GM19023 (cell line): ENCODE data around the gene RGS7.
"Not testable (repeated sequence)": the region's sequence is repeated elsewhere in the genome, so short reads cannot be mapped to it uniquely, and the experiment has no call there.

ENCODE experiments used
- ATAC-seq: cut with Tn5 transposase; IDR thresholded peaks from one replicate; pipeline ENCODE4 v1.9.1; 2021; ENCODE audit warnings: mild to moderate bottlenecking, moderate library complexity; ENCODE audit not compliant: unreplicated experiment

RGS7 gene

GRCh38 chr1:240804475-240804874, 552.5 kb downstream of the RGS7 start:
- no peak for ATAC-seq

DNA sequence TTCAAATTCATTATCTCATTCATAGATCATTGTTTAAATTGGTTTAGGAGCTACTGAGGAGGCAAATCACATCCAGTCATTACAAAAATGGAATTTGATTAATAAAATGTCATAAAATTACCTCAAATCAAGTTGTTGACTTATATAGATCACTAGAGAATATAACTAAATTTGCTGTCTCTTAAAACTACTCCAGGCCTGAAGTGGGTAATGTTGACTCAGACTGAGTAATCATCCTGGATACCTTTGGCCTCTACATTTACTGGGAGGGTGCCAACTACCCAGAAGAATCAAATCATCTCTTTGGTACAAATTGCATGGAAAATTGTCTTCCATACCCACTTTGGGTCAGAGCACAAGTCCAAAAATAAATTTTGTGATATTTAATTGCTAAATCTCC, 553.9 kb downstream of the RGS7 start:
- no peak for ATAC-seq

DNA sequence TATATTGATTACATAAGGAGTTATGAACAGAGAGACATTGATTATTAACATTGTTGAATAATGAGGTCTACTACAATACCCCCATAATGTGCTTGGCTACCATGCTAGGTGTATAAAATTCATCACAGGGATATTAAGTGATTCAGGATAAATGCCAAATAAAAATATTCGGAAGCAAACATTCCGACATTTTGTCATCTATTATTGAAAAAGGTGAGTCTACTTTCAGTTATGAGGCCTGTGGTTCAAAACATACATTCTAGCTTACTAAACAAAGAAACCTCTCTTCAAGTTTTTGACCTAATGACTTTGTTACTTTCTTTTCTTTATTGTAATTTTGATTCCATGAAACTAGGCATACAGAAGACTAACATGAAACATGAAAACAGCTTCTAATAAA, 554.7 kb downstream of the RGS7 start:
- no peak for ATAC-seq

DNA sequence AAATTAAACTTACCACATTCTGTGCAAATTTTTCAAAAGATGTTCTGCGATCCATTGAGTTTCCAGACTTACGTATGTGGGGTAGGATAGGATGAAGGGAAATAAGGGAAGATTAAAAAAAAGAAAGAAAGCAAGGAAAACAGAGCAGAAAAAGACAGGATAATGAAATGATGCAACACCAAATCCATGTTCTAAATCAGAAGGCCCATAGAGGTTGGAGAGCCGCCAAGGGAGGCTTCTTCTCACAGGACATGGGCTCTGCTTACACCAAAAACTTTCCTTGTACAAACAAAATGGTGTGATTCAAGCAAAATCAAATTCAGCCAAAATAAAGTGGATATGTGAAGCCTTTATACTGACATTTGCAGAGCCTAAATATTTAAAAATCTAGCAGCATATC, 555.6 kb downstream of the RGS7 start:
- no peak for ATAC-seq

GRCh38 chr1:240800291-240800690, 556.7 kb downstream of the RGS7 start:
- ATAC-seq = no peak

GRCh38 chr1:240797050-240797449, 560.0 kb downstream of the RGS7 start:
- no peak for ATAC-seq

DNA sequence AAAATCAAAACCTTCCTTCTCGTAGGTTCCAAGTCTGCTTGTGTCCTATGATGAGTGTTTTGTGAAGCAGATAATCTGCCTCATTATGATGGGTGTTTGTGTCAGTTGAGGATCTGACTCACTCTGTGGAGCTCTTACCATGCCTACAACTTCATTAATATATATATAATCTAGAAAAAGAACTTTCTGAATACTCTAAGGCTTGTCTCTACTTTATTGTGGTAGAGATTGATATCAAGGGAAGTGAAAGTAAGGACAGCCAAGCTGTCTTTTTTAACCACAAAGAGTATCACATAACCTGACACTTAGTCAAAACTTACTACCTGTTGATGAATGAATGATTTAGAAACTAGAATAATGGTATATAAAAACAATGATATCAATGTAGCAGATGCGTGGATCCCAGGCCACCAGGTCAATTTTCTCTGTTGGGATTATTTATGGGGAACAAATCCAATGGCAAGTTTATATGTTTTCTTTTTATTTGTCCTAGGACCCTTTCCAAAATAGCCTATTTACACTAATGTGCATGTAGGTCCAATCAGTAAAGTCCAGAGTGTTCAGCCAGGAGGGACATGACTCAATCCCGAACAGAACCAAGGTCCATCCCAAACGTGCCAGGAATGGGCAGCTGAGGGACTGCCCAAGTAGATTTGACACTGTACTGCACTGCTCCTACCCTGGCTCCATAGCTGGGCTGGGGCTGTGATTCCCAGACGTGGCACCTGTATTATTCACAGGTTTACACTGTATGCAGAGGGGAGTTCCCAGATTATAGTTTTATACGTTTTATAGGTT, 562.8 kb downstream of the RGS7 start:
- no peak for ATAC-seq

GRCh38 chr1:240792915-240793529, 564.0 kb downstream of the RGS7 start:
- ATAC-seq = no peak

- ATAC-seq = no peak
Measured at GRCh38 chr1:240790856-240791255, 566.1 kb downstream of the RGS7 start.

DNA sequence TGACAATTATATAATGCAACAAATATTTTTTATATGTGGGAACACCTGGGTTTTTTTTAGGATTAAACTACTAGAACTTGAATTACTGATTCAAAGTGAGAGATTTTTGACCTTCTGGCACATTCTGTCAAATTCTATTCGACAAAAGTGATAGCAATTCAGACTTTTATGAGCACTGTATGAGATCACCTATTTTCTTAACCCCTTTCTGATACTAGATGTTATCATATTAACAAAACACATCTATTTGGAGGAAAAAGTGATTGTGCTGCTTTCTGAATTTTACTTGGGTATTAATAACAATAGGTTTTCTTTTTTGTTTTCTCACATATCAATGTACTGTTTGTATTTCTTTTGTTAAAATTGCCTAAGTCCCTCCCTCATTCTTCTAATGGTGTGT, 570.1 kb downstream of the RGS7 start:
- ATAC-seq = no peak

GRCh38 chr1:240784776-240785175, 572.2 kb downstream of the RGS7 start:
- ATAC-seq = no peak

- ATAC-seq = not testable (repeated sequence)
Measured at GRCh38 chr1:240783728-240784137, 573.3 kb downstream of the RGS7 start.

DNA sequence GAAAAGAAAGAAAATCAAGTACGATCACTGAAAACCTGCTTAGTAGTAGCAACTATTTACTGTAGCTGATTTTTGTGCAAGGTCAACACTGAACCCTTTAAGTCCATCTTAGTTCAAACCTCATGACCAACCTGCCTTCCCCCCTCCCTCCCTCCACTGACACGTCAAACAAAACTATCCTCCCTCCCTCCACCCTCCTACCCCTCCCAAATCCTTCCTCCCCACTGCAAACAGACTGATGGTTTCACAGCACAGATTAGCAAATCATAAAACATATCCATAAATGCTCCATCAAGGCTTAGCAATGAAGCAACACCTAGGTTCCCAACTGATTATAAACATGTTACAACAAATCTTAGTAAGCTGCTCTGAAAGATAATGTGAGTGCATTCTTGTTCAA, 580.8 kb downstream of the RGS7 start:
- no peak for ATAC-seq

GRCh38 chr1:240772131-240772530, 584.9 kb downstream of the RGS7 start:
- ATAC-seq = no peak

DNA sequence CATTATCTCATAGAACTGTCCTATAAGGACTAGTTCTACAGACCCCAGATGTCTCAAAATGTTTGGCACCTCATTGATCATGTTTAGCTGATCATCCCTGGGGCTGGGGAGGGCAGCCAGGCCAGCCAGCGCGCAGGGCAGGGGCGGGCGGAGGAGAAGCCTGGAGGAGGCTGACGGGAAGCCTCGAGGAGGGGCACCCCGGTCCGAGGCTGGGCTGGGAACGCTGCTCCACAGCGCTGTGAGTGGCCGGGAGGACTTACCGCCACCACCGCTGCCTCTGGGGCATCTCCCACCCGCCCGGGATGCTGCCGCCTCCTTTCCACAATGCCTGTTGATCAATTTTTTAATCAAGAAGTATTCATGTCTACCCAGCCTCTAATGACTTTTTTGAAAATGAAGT, 585.6 kb downstream of the RGS7 start:
- ATAC-seq = no peak

- no peak for ATAC-seq
Measured at GRCh38 chr1:240768979-240769378, 588.0 kb downstream of the RGS7 start.

DNA sequence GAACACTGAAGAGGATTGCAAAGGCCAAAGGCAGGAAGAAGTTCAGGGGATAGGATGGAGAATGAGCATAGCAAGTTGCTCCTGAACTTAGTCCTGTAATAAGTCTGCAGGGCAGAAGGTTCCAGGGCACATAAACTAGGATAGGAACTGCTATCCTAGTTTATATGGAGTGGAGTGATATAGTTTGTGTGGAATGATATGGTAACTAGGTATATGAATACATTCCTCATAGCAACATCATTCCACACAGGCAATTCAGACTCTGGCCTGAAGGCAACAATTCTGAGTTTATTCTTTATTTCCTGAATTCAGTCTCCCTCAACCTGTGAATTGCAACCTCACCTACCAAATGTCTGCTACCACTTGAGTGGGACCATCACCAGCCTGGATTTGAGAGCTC, 590.2 kb downstream of the RGS7 start:
- ATAC-seq = no peak

GRCh38 chr1:240765732-240766363, 591.2 kb downstream of the RGS7 start:
- no peak for ATAC-seq

- ATAC-seq = no peak
Measured at GRCh38 chr1:240763771-240764170, 593.2 kb downstream of the RGS7 start.

DNA sequence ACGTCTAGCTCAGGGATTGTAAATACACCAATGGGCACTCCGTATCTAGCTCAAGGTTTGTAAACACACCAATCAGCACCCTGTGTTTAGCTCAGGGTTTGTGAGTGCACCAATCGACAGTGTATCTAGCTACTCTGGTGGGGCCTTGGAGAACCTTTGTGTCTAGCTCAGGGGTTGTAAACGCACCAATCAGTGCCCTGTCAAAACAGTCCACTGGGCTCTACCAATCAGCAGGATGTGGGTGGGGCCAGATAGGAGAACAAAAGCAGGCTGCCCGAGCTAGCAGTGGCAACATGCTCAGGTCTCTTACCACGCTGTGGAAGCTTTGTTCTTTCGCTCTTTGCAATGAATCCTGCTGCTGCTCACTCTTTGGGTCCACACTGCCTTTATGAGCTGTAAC, 593.9 kb downstream of the RGS7 start:
- ATAC-seq = not testable (repeated sequence)

GRCh38 chr1:240762471-240762987, 594.5 kb downstream of the RGS7 start:
- not testable (repeated sequence) for ATAC-seq

GRCh38 chr1:240758777-240759176, 598.2 kb downstream of the RGS7 start:
- ATAC-seq = not testable (repeated sequence)
